A549 (cell line): ENCODE measurements around the gene EPHB1. TPM values are rescaled to one million over a fixed set of nuclear protein-coding genes. Genes with fewer than 3 reads are reported as not detected.

Source experiments
- ATAC-seq, 2 experiments: fragments of 200-7000 bp in 1 of 2; fragments of >200 bp in 1 of 2; cut with Nextera tagmentation in 1 of 2; cut with Tn5 transposase in 1 of 2; 3 replicates each; pipeline versions ENCODE4 v1.8.0 to v1.9.1; 2018 to 2020; ENCODE audit warnings: mild to moderate bottlenecking in 1 of 2, moderate library complexity in 1 of 2
- CTCF ChIA-PET: fragments of 300-600 bp; sonication (Branson Sonifier 250); formaldehyde crosslinking; extraction: SDS; loops from one replicate; lab custom pipeline; 2021; ENCODE audit warnings: antibody characterized with exemption, inconsistent platforms; lab: Yijun Ruan, JAX
- POLR2A ChIA-PET: fragments of 350-600 bp; formaldehyde crosslinking; extraction: SDS; loops from one replicate; lab custom pipeline; 2021; ENCODE audit warnings: antibody characterized with exemption, inconsistent platforms; lab: Yijun Ruan, JAX
- DNase-seq, 2 experiments: peaks; one replicate each; pipeline versions ENCODE4 v3.0.0 to v3.0.0-alpha.2; 2011 to 2016; ENCODE audit warnings: low read depth in 1 of 2, low spot score in 1 of 2
- FAIRE-seq: peaks from 2 replicates; lab custom pipeline; 2011; peaks lifted over from hg19 to GRCh38; lab: Jason Lieb, UNC
- H3K27ac ChIP-seq, 2 experiments: fragments of >200 bp; sonication (Bioruptor Twin); formaldehyde crosslinking; 3 replicates each; pipeline ENCODE4 v1.5.1; 2016 to 2017
- H3K4me1 ChIP-seq: fragments of >200 bp; sonication (Bioruptor Twin); formaldehyde crosslinking; 3 replicates; pipeline ENCODE4 v1.6.1; 2016
- H3K4me2 ChIP-seq: fragments of >200 bp; sonication (Bioruptor Twin); formaldehyde crosslinking; 3 replicates; pipeline ENCODE4 v1.6.1; 2016
- H3K4me3 ChIP-seq: fragments of >200 bp; sonication (Bioruptor Twin); formaldehyde crosslinking; 3 replicates; pipeline ENCODE4 v1.5.1; 2016
- H3K9me3 ChIP-seq: fragments of >200 bp; sonication (Bioruptor Twin); formaldehyde crosslinking; 3 replicates; pipeline ENCODE4 v1.6.1; 2016
- CBX8 ChIP-seq: fragments of 200-600 bp; sonication (generic); IDR thresholded peaks from 2 replicates; pipeline ENCODE4 v1.6.1; 2016
- CEBPB ChIP-seq, 2 experiments: fragments of >200 bp in 1 of 2; sonication (Bioruptor Twin) in 1 of 2; formaldehyde crosslinking in 1 of 2; IDR thresholded peaks; 2 replicates each; pipeline ENCODE4 v1.6.1; 2012 to 2016
- EHF ChIP-seq: fragments of 250-450 bp; sonication (Bioruptor Pico); IDR thresholded peaks from 2 replicates; pipeline ENCODE4 v1.5.0; 2020; ENCODE audit warnings: mild to moderate bottlenecking
- EP300 ChIP-seq, 2 experiments: fragments of >200 bp; sonication (Bioruptor Twin); formaldehyde crosslinking; IDR thresholded peaks; 2 replicates in 1 of 2; 3 replicates in 1 of 2; pipeline ENCODE4 v1.6.1; 2016 to 2017
- GATA3 ChIP-seq: IDR thresholded peaks from 2 replicates; pipeline ENCODE4 v1.6.1; 2012; ENCODE audit warnings: borderline replicate concordance
- HDAC2 ChIP-seq: fragments of 200-600 bp; sonication (generic); IDR thresholded peaks from 2 replicates; pipeline ENCODE4 v1.6.1; 2016
- HOXA7 ChIP-seq: fragments of 250-450 bp; sonication (Bioruptor Pico); IDR thresholded peaks from 2 replicates; pipeline ENCODE4 v1.5.0; 2020; ENCODE audit warnings: mild to moderate bottlenecking, moderate library complexity
- MAFK ChIP-seq: fragments of 450-650 bp; IDR thresholded peaks from 2 replicates; pipeline ENCODE4 v1.6.1; 2014; ENCODE audit not compliant: partially characterized antibody
- MYC ChIP-seq: IDR thresholded peaks from 2 replicates; pipeline ENCODE4 v1.6.1; 2012; ENCODE audit warnings: mild to moderate bottlenecking, inconsistent platforms, low read length, improper control_type of control experiment, borderline replicate concordance
- PHF8 ChIP-seq: fragments of 200-600 bp; sonication (generic); IDR thresholded peaks from 2 replicates; pipeline ENCODE4 v1.6.1; 2016; ENCODE audit warnings: low read depth, mild to moderate bottlenecking, antibody characterized with exemption, moderate library complexity, borderline replicate concordance
- RARB ChIP-seq: fragments of 250-450 bp; sonication (Bioruptor Pico); IDR thresholded peaks from 2 replicates; pipeline ENCODE4 v1.8.0; 2021; ENCODE audit warnings: mild to moderate bottlenecking, moderate library complexity
- RCOR1 ChIP-seq: fragments of 150-350 bp; IDR thresholded peaks from 2 replicates; pipeline ENCODE4 v1.6.1; 2014; ENCODE audit warnings: antibody characterized with exemption, low read length, low read depth
- RFX5 ChIP-seq: fragments of 450-650 bp; IDR thresholded peaks from 2 replicates; pipeline ENCODE4 v1.7.1; 2014; ENCODE audit warnings: antibody characterized with exemption, mild to moderate bottlenecking, moderate library complexity
- RNF2 ChIP-seq: fragments of 200-600 bp; sonication (generic); IDR thresholded peaks from 2 replicates; pipeline ENCODE4 v1.6.1; 2016; ENCODE audit warnings: low read depth, mild to moderate bottlenecking, antibody characterized with exemption, moderate library complexity, borderline replicate concordance
- TFCP2L1 ChIP-seq: fragments of 250-450 bp; sonication (Bioruptor Pico); IDR thresholded peaks from 2 replicates; pipeline ENCODE4 v1.5.0; 2021; ENCODE audit warnings: mild to moderate bottlenecking
- ZC3H11A ChIP-seq: fragments of 450-650 bp; IDR thresholded peaks from 2 replicates; pipeline ENCODE4 v1.6.1; 2014; ENCODE audit warnings: antibody characterized with exemption, mild to moderate bottlenecking
- ZNF302 ChIP-seq: fragments of 250-450 bp; sonication (Bioruptor Pico); IDR thresholded peaks from 2 replicates; pipeline ENCODE4 v1.9.0; 2021; ENCODE audit warnings: inconsistent platforms, mild to moderate bottlenecking, moderate library complexity
- WGBS: methylation state at CpG from one replicate; pipeline ENCODE4 v1.1.6; 2017; ENCODE audit errors: missing lambda C conversion rate; 5-methylcytosine and 5-hydroxymethylcytosine counted together
- polyA plus RNA-seq, 4 experiments: library from polyadenylated mRNA; depleted of rRNA in 3 of 4; stranded (reverse); fragments of >200 nt; fragmentation: RNase III in 1 of 4; extraction: RNeasy Plus Mini Kit Qiagen cat#74134 plus additional on column Dnase treatment in 1 of 4; gene quantifications; 2 replicates in 3 of 4; 3 replicates in 1 of 4; pipeline ENCODE4 v1.2.3, GENCODE V29; 2011 to 2017
- TF ChIP-seq, protein P1 (sequence below): IDR thresholded peaks from 2 replicates; pipeline ENCODE4 v1.6.1; 2012
- TF ChIP-seq, protein P2 (sequence below): fragments of 200-600 bp; sonication (generic); IDR thresholded peaks from 2 replicates; pipeline ENCODE4 v1.6.1; 2016; ENCODE audit warnings: antibody characterized with exemption, mild to moderate bottlenecking, moderate library complexity

EPHB1 gene
- polyA plus RNA-seq, 2 of the 4 experiments (the other 2 are of a cell fraction): 0.18 to 0.21 TPM

DNA sequence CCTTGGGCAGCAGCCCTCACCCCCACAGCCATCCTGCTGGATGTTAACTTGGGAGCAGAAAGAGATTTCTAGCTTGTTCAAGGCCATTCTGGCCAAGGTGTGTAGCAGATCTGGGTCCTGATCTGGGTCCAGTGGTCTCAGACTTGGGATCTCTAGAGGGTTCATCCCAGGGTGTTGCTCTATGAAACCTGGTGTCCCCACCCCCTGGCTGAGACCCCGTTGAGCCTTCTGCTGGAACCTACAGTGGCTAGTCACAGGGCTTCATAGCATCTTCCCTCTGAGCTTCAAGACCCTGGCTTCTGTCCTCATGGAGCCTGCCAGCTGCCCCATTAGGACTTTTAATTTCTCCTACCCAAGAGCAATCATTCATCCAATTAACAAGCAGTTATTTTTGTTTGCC is 64.3 kb downstream of the EPHB1 start:
- CTCF ChIA-PET: no interaction called here
- Histone ChIP-seq H3K4me1 (no peaks in the 10 kb centered on the region), H3K9me3 (no peaks in the 10 kb centered on the region), H3K27ac (no peak overlapping the region), H3K4me3 (no peak overlapping the region)
- no peak for ATAC-seq
- FAIRE-seq: no peak
- no peak for TF ChIP-seq CBX8
- TF ChIP-seq, all 56 proteins: peak for 0
- 0% methylated on average over 1 of the region's 1 CpG for WGBS
- H3K4me2 ChIP-seq: no peak overlapping the region
- DNase-seq: no peak
- POLR2A ChIA-PET: no interaction called here

DNA sequence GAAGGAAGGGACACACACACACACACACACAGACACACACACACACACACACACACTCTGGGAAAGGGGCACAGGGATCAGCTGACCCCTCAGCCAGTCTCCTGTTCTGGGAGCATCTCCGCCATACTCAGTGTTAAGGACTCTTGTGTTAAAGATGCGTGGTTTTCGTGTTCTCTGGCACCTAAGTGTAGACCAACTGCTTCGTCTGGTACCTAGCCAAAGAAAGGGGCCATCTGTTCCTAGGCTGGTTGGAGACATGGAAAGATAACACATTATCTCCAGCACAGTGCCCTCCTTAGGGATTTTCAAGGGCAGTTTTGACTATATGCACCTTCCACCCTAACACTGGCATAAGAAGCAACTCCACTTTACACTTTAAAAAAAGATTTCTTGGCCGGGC is 65.1 kb downstream of the EPHB1 start:
- no peak for FAIRE-seq
- ChIA-PET POLR2A (no interaction called here), CTCF (interaction anchor here (0.5 kb wide), 1 partner anchor 56 kb away, joined by 3 read pairs; no protein-coding TSS in a partner anchor)
- no peak for ATAC-seq
- TF ChIP-seq ZC3H11A (no peak), HDAC2 (no peak), MYC (no peak), EHF (CRISPR knock-in tag) (no peak), MAFK (no peak), ZNF302 (CRISPR knock-in tag) (no peak), RNF2 (no peak)
- TF ChIP-seq, protein P1, sequence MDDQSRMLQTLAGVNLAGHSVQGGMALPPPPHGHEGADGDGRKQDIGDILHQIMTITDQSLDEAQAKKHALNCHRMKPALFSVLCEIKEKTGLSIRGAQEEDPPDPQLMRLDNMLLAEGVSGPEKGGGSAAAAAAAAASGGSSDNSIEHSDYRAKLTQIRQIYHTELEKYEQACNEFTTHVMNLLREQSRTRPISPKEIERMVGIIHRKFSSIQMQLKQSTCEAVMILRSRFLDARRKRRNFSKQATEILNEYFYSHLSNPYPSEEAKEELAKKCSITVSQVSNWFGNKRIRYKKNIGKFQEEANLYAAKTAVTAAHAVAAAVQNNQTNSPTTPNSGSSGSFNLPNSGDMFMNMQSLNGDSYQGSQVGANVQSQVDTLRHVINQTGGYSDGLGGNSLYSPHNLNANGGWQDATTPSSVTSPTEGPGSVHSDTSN: no peak
- no peaks in the 10 kb centered on the region for H3K9me3 ChIP-seq
- H3K4me3 ChIP-seq: no peak overlapping the region
- no peak overlapping the region for H3K27ac ChIP-seq
- H3K4me2 ChIP-seq: no peak overlapping the region
- H3K4me1 ChIP-seq: no peaks in the 10 kb centered on the region
- DNase-seq: no peak
- WGBS: 47% methylated on average over 5 of the region's 5 CpGs

DNA sequence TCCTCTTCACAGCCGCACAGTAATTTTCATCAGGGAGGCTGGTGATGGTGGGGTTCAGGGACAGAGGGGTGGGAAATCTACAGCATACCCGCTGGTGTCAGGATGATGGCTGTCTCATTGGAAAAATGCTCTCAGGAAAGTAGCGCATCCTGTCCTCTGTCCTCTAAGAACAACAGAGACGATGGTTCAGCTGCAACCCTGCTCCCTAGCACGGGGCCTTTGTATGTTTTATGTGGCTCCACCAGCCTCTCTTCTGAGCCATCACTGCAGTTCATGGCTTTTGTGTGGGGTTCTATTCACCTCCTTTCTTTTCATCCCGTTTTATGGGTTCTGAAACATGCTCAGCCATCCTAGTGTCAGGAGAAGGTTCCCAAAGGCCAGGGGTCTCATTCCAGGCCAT is 68.9 kb downstream of the EPHB1 start:
- H3K9me3 ChIP-seq: no peaks in the 10 kb centered on the region
- TF ChIP-seq MAFK (no peak), CEBPB (IDR thresholded peaks at IDR 0.05) (no peak), RFX5 (no peak), PHF8 (no peak), HOXA7 (CRISPR knock-in tag) (no peak), TFCP2L1 (CRISPR knock-in tag) (no peak), GATA3 (no peak), RARB (no peak), EP300 (IDR thresholded peaks at IDR 0.05) (no peak), RCOR1 (no peak)
- TF ChIP-seq, protein P2, sequence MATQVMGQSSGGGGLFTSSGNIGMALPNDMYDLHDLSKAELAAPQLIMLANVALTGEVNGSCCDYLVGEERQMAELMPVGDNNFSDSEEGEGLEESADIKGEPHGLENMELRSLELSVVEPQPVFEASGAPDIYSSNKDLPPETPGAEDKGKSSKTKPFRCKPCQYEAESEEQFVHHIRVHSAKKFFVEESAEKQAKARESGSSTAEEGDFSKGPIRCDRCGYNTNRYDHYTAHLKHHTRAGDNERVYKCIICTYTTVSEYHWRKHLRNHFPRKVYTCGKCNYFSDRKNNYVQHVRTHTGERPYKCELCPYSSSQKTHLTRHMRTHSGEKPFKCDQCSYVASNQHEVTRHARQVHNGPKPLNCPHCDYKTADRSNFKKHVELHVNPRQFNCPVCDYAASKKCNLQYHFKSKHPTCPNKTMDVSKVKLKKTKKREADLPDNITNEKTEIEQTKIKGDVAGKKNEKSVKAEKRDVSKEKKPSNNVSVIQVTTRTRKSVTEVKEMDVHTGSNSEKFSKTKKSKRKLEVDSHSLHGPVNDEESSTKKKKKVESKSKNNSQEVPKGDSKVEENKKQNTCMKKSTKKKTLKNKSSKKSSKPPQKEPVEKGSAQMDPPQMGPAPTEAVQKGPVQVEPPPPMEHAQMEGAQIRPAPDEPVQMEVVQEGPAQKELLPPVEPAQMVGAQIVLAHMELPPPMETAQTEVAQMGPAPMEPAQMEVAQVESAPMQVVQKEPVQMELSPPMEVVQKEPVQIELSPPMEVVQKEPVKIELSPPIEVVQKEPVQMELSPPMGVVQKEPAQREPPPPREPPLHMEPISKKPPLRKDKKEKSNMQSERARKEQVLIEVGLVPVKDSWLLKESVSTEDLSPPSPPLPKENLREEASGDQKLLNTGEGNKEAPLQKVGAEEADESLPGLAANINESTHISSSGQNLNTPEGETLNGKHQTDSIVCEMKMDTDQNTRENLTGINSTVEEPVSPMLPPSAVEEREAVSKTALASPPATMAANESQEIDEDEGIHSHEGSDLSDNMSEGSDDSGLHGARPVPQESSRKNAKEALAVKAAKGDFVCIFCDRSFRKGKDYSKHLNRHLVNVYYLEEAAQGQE: no peak
- FAIRE-seq (no peak), ATAC-seq (no peak), DNase-seq (no peak)
- H3K27ac ChIP-seq: no peak overlapping the region
- no peak overlapping the region for H3K4me2 ChIP-seq
- 16% methylated on average over 6 of the region's 6 CpGs for WGBS
- ChIA-PET CTCF (no interaction called here), POLR2A (no interaction called here)
- H3K4me3 ChIP-seq: no peak overlapping the region
- H3K4me1 ChIP-seq: no peaks in the 10 kb centered on the region
